GM19468 (cell line): ENCODE results near the gene CARNS1.

ENCODE experiments used
- ATAC-seq: cut with Tn5 transposase; IDR thresholded peaks from one replicate; pipeline ENCODE4 v1.9.1; 2021; ENCODE audit warnings: mild to moderate bottlenecking, moderate library complexity, moderate number of reproducible peaks; ENCODE audit not compliant: unreplicated experiment; ENCODE audit errors: extremely low read depth

Gene CARNS1

DNA sequence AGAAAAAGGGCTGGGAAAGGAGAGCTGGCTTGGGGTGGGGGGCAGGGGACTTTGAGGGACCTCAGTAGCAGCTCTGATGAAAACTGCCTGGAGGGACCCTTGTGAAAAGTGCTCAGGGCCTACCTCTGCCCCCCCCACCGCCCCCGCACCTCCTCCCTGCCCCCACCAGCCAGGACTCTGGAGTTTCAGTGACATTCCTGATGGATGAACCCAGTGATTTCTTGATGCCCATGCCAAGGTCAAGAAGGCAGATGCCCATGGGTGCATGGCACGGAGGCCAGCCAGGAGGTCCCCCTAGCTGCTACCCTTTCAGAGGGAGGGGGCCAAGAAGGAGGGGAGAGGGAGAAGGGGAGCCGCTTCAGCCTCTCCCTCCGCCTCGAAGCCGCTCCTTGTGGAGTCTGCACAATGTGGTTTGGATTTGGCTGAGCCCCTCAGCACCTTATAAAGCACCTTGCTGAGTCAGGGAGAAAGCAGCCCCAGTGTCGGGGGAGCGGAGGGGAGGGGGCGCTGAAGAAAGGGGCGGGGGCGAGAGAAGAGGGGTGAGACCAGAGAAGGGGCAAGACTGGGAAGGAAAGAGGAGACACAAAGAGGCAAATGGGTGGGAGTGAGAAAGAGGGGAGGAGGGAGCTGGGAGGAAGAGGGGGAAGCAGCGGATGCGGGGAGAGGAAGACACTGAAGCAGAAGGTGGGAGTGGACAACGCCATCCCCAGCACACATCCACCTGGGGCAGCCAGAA lies 40.0 kb upstream of the CARNS1 start:
- ATAC-seq = no peak

DNA sequence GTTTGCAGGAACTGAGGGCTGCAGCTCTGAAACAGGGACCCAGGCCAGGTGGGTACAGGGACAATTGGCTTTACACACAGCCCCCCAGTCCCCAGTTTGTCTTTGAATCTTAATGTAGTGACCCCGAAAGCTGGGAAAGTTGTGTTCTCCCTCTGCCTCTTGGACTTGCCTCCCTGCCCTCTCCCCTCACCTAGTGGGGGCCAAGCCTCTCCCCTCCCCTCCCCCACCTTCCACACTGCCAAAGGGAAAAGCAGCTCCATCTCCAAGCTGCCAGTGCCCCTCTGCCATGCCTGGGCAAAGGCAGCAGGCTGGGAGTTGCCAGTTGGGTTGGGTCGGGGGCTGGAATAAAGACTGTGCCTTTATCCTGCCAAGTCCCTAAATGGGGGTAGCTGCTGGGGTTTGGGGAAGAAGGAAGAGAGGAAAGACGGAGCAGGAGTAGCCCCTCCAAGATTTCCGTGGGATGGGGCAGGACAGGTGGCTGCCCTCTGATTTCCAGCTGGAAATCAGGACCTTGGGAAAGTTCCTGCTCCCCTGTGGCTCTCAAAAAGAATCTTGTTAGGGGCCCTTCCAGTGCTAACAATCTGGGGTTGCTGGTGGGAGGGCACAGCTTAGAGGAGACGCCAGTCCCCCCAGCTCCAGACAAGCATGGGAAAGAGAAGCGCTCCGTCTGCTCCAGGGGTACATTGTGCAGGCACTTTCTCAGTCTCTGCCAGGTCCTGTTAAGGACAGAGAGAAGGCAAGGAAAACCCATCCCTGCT lies 39.2 kb upstream of the CARNS1 start:
- ATAC-seq = no peak

DNA sequence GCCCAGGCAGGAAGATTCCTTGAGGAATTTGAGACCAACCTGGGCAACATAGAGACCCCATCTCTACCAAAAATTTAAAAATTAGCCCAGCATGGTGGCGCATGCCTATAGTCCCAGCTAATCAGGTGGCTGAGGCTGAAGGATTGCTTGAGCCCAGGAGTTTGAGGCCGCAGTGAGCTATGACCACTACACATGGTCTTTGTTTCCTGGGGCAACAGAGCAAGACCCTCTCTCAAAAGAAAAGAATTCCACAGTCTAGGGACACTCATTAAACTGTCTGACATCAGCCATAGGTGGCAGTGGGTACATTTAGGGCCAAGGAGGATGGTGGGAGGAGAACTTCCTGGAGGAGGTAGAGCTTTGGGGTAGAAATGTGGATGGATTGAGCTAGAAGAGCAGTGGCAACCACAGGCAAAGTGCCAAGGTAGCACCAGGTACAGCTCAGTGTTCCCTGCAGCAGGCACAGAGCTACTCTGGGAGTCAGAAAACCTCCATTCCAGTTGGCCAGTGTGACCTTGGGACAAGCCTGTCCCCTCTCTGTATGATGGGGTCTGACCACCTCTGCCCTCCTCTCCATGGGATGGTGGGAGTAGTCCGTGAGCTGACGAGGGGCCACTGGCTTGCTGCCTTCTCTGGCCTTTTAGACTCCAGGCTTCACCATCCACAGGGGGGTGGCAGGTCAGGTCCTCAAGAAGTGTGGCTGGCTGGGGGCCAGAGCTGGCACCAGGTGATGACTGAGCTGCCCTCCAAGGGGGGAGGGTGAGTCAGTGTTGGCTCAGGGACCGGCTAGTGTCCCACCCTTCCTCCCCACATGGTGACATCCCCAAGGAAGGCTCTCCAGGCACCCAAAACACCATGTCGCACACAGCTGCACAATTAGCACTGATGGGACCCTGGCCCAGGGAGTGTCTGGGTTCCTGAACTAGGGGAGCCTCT lies 38.3 kb upstream of the CARNS1 start:
- ATAC-seq = no peak

DNA sequence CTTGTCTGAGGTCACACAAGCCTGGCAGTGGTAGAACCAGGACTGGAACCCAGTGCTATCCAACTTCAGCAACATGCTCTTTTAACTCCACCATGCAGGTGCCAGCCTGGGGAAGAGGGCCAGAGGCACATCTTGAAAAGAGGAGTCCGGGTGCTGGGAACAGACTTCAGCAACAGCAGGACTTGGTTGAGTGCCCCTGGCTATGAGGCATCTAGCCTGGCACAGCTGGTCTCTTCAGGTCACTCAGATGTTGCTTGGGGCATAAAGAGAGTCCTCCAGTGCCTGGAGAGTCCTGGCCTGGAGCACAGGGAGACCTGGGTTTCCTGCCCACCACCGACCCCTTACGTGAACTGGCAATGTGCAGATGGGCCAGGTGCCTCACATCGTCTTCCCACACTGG lies 36.9 kb upstream of the CARNS1 start:
- ATAC-seq = no peak

DNA sequence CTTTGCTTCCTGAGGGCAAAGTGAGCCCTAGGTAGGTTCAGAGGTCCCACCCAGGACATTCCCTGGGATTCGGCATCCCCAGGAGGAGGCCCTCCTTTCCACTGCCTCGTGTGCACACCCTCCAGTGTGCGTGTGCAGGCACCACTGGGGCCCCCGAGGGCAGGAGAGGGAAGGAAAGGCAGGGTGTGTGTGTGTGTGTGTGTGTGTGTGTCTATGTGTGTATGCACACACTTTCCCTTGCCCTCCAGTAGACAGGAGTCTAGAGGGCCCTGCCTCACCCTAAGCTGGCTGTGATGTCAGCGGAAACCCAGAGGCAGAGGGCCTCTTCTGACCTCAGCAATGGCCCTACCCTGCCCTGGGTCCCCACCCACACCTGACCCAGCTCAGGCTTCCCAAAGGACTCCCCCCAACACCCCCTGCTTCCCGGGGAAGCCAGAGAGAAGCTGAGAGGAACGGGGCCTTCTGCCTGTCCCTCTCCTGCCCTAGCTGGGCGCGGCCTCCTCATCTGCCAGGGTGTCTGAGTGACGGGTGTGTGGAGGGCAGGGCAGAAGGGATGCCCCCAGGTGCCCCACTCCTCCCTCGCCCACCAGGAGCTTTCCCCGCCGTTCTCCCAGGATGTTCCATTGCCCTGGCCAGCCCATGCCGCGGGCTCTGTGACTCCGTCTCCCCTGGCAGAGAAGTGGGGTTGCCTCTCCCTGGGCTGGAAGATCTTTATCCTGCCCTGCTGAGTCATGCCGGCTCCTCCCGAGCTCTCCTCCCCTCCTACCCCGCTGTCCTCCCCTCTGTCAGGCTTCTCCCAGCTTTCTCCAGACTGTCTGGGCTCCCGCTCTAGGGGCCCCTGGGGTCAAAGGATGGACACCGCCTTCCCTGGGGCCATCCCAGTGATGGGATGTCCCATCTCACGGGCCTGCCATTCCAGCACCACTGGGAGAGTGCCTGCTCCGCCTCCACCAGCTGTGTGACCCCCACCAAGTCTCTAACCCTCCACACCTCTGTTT lies 36.1 kb upstream of the CARNS1 start:
- no peak for ATAC-seq

DNA sequence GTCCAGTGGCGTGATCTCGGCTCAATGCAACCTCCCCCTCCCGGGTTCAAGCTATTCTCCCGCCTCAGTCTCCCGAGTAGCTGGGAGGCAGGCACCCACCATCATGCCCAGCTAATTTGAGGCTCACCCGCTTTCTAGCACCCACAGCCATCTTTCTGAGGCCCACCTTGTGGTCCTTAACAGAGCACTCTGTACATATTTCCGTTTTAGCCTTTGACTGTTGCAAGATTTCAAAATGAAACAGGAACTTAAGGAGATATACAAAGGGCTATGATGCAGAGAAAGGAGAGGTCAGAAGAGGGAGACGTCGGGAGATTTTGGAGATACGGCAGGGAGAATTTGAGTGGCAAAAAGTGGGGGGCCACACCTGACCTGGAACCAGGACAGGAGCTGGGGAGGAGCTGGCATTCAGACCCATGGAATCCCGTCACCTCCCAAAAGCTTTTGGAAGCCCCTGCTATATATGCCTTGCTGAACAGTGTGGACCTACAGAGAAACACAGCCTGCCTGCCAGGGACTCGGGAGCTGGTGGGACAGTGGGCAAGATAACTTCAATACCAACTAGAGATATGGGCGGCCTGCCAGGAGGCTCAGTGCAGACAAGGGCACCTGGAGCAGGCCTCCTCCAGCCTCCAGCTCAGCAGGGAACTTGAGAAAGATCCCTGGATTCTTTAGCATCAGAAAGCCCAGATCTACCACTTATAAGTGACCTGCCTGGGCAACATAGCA lies 34.1 kb upstream of the CARNS1 start:
- ATAC-seq = no peak

DNA sequence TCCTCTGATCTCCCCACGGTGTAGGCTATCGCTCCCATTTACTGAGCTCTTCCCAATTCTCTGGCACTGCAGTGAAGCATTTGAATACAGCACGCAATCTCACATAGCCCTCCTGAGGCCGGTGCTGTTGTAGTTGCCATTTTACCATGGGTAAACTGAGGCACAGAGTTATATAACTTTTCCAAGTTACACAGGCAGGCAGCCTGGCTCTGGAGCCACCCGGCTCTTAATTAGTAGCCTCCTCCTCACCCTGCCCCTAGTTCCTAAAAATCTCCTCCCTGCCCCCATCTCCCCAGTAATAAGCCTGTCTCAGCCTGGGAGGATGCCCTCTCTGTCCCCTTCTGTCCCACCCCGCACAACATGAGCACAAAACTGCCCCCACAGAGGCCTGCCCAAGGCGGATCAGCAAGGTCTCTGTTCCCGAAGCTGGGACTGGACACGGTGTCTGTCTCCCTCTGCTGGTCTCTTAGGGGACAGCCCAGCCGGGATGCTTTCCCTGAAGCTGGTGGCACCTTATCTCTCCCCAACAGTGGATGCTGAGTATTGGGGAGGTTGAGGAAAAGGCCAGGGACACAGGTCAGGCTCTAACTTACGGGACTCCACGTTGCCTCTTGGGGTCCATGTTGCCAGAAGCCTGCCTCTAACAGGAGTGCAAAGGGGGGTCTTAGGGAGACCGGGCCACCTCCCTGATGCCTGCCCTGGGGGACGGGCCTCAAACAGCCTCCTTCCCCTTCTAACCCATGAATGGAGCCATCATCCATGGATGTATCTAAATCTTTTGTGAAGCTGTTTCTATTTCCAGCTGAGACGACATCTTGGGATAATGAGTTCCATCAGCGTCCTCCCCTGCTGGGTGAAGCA lies 33.0 kb upstream of the CARNS1 start:
- no peak for ATAC-seq

DNA sequence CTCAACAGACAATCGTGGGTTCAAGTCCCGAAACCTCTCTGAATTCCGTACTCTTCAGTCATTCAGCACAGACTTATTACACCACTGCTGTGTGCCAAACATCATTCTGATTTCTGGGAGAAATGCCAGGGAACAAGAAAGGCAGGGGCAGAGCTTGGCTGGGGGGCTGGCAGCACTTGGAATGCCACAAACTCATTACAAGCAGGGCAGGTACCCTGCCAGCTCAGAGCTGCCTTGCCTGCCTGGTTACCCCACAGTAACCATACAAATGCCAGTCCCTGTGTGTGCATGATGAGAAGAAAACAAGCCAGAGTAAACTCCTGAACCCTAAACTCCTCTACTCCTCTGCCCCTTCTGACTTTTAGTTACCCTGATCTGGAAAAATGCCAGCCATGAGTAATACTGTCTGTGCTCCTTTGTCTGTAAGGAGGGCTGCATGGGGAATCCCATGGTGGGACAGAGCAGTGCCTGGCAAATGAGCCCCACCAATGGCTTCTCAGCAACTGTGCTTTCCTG lies 30.6 kb upstream of the CARNS1 start:
- ATAC-seq = no peak

DNA sequence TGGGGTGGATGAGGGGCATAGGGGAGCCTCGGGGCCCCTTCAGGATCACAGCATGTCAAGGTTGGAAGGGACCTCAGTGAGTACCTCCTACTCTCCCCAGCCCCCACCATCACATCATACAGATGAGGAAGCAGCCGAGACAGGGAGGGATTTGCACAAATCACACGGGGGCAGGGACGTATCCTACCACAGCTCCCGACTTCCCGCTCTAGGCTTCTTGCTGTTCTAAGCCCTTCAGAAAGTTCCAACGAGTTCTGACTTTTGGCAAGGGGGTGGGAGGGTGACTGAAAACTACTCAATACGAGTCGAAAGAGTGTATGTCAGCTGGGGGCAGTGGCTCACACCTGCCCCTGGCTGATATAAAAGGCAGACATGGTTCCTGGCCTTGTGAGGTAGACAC lies 28.4 kb upstream of the CARNS1 start:
- ATAC-seq = no peak

DNA sequence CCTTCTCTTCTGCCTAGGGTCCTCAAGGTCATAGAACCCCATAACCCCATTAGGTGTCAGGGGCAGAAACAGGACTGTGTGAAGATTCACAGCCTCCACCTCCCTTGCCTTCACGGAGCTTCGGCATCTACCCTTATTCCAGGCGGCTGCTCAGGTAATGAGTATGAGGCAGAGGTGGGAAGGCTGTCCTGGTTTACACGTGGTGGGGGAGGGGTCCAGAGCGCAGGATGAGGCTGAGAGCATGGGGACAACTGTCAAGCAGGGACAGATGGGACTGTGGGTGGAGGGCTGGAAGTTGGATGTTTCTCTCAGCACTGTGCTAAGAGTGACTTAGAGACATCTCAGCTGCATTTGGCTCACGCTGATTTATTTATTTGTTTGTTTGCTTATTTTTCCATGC lies 28.0 kb upstream of the CARNS1 start:
- ATAC-seq = no peak

DNA sequence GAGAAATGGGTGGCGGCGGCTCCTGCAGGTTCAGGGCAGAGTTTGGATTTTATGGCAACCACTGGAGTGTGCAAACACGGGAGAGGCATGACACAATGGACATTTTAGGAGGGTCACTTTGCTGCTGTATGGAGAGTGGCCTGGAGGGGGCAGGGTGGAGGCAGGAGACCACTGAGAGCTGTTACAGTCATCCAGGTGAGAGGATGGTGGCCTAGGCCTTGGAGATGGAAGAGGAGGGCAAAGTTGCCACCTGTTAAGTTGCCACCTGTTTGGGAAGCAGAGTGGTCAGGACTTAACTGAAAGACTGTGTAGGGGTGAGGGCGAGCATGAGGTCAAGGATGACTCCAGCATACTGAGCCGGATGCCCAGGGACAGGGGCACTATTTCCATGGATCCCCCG lies 26.0 kb upstream of the CARNS1 start:
- no peak for ATAC-seq

DNA sequence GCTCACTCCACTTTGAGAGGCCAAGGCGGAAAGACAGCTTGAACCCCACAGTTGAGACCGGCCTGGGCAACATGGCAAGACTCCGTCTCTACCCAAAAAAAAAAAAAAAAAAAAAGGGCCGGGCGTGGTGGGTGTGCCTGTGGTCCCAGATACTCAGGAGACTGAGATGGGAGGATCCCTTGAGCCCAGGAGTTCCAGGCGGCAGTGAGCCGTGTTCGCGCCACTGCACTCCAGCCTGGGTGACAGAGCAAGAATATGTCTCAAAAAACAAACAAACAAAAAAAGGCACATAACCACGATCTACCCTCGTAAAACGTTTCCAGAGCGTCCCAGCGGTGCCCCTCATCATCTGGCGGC lies 24.6 kb upstream of the CARNS1 start:
- ATAC-seq = no peak

DNA sequence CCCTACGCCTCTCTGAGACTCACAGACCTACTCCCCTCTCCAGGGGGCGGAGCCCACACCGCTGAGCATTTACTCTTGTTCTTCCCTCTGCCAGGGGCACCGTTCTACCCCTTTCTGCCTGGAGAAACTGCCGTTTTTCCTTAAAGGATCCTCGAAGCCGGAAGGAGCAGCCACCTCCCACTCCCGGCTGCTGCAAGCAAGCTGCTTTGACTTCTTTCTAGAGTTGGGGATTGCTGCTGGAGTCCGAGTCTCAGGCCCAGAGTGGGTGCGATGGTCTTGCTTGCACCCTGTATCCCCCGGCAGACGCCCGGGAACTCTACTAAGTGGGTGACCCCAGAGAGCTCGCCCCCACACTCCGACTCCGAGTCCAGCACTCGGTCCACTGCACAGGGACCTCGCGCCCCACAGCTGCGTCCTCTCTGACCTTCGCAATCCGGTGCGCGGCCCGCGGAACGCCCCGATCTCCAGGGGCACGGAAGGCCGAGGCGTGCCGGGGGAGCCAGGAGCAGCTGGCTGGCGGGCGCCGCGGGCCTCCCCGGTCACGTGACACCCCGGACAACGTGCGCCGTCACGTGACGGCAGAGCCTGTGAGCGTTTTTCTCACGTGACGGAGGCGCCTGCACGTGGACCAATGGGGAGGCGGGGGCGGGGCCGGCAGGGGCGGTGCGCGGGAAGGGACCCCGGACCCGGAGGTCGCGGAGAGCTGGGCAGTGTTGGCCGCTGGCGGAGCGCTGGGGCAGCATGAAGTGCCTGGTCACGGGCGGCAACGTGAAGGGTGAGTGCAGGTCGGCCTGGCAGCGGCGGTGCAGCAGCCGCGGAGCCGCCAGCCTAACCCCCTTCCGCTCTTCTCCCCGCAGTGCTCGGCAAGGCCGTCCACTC lies 23.9 kb upstream of the CARNS1 start, which contains the start of gene RAD9A:
Gene RAD9A, plus strand, starts transcription at position 683 of the 879 bp plus-strand sequence. Its CDS starts 59 bp downstream, at position 742.
- ATAC-seq = no peak

DNA sequence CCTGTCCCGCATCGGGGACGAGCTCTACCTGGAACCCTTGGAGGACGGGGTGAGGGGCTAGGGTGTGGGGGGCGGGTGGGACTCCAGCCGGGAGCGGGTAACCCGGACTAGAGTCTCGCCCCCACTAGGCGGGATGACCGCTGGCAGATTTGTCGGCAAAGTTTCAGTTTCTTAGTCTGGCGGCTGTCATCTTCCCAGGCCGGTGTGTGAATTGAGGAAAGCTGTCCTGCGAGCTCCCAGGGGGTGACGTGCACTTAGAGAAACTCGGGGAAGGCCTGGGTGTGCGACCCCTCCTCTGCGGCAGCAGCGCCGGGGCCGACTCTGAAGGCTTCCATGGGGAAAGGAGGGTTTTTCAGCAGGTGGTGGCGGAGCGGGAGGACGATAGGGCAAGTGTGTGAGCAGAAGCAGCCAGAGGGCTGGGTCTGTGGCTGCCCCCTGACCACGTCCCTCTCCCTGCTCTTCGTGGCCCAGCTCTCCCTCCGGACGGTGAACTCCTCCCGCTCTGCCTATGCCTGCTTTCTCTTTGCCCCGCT lies 23.2 kb upstream of the CARNS1 start:
- no peak for ATAC-seq

DNA sequence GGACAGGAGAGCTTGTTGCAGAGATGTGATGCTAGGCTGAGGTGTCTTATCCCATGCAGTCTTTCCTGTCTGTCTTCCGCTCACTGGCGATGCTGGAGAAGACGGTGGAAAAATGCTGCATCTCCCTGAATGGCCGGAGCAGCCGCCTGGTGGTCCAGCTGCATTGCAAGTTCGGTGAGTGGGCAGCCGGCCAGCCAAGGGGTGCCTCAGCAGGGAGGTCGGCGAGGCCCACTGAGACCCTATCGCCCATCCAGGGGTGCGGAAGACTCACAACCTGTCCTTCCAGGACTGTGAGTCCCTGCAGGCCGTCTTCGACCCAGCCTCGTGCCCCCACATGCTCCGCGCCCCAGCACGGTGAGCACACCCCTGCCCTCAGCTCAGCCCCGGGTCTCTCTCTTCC lies 22.0 kb upstream of the CARNS1 start:
- ATAC-seq = no peak

DNA sequence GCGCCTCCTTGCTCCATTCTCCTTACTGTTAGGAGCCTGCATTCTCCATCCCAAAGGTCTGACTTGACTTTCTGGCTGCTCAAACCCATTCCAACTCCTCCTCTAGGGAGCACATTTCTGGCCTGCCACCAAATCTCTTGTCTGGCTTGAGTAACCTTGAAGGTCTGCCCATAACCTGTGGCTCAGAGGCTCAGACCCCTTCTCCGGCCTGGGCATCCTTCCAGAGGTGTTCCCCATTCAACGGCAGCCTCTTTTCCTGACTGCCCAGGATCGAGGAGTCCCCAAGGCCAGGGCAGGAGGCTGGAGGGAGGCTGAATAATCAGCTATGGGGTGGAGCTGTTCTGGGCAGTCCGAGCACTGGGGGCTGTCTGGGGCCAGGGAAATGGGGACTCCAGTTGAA lies 21.5 kb upstream of the CARNS1 start:
- no peak for ATAC-seq
